NOMO-1 treated with dmso at 0.1 percent for 144 hours (cell line): ENCODE results near the gene EPB41L4B.

Experiments
- DNase-seq: peaks from one replicate; lab custom pipeline; 2025; ENCODE audit not compliant: unreplicated experiment; lab: John Stamatoyannopoulos, UW

Gene EPB41L4B

GRCh38 chr9:109206670-109207069 lies 114.2 kb downstream of the EPB41L4B start:
- DNase-seq = no peak

- no peak for DNase-seq
These were observed 115.3 kb downstream of the EPB41L4B start for GRCh38 chr9:109205526-109205925.

GRCh38 chr9:109203761-109204360 lies 117.0 kb downstream of the EPB41L4B start:
- DNase-seq = no peak

GRCh38 chr9:109199676-109200075 lies 121.2 kb downstream of the EPB41L4B start:
- DNase-seq = no peak

- no peak for DNase-seq
These were observed 122.0 kb downstream of the EPB41L4B start for GRCh38 chr9:109198736-109199382.

GRCh38 chr9:109193974-109194556 lies 126.8 kb downstream of the EPB41L4B start:
- no peak for DNase-seq

- no peak for DNase-seq
These were observed 128.0 kb downstream of the EPB41L4B start for GRCh38 chr9:109192732-109193361.

GRCh38 chr9:109191746-109192145 lies 129.1 kb downstream of the EPB41L4B start:
- no peak for DNase-seq

GRCh38 chr9:109190151-109190550 lies 130.7 kb downstream of the EPB41L4B start:
- DNase-seq = no peak

GRCh38 chr9:109186857-109187520 lies 133.9 kb downstream of the EPB41L4B start:
- no peak for DNase-seq

- no peak for DNase-seq
These were observed 137.7 kb downstream of the EPB41L4B start for GRCh38 chr9:109182940-109183798.

GRCh38 chr9:109182550-109182939 lies 138.3 kb downstream of the EPB41L4B start:
- DNase-seq = no peak

- DNase-seq = no peak
These were observed 139.6 kb downstream of the EPB41L4B start for GRCh38 chr9:109181284-109181683.

- DNase-seq = no peak
These were observed 140.9 kb downstream of the EPB41L4B start for GRCh38 chr9:109179801-109180523.

GRCh38 chr9:109176963-109177362 lies 143.9 kb downstream of the EPB41L4B start:
- DNase-seq = no peak

- no peak for DNase-seq
These were observed 144.5 kb downstream of the EPB41L4B start for GRCh38 chr9:109176386-109176785.

GRCh38 chr9:109172935-109173334 lies 147.9 kb downstream of the EPB41L4B start:
- DNase-seq = no peak

- DNase-seq = no peak
These were observed 148.9 kb downstream of the EPB41L4B start for GRCh38 chr9:109171926-109172325.

GRCh38 chr9:109168170-109168569 lies 152.7 kb downstream of the EPB41L4B start:
- DNase-seq = no peak

- no peak for DNase-seq
These were observed 153.1 kb downstream of the EPB41L4B start for GRCh38 chr9:109167716-109168115.
